ENCODE data around the gene SEMA6A.

Gene SEMA6A

GRCh38 chr5:116480894-116481510, 93.6 kb downstream of the SEMA6A start (continued):
- TF ChIP-seq CREB5 (CRISPR knock-in tag; IDR thresholded peaks at IDR 0.05; ENCODE audit: low read depth) (no peak), ZFP3 (CRISPR knock-in tag; IDR thresholded peaks at IDR 0.05) (no peak), ZNF8 (CRISPR knock-in tag; IDR thresholded peaks at IDR 0.05) (no peak), GLIS3 (CRISPR knock-in tag; IDR thresholded peaks at IDR 0.05) (no peak), CSRNP3 (CRISPR knock-in tag; IDR thresholded peaks at IDR 0.05) (no peak), OSR1 (CRISPR knock-in tag; IDR thresholded peaks at IDR 0.05) (no peak), RARB (CRISPR knock-in tag; IDR thresholded peaks at IDR 0.05) (no peak), POU6F1 (CRISPR knock-in tag; IDR thresholded peaks at IDR 0.05; ENCODE audit: borderline replicate concordance, low read depth) (no peak), TOX (CRISPR knock-in tag; IDR thresholded peaks at IDR 0.05; ENCODE audit: borderline replicate concordance) (no peak), ZFP30 (CRISPR knock-in tag; IDR thresholded peaks at IDR 0.05) (no peak), PPARA (CRISPR knock-in tag; IDR thresholded peaks at IDR 0.05; ENCODE audit: borderline replicate concordance) (no peak), BACH2 (CRISPR knock-in tag; IDR thresholded peaks at IDR 0.05; ENCODE audit: borderline replicate concordance) (no peak), CSDC2 (CRISPR knock-in tag; IDR thresholded peaks at IDR 0.05) (no peak), ESRRG (CRISPR knock-in tag; IDR thresholded peaks at IDR 0.05) (no peak)

- TF ChIP-seq ZFP30 (CRISPR knock-in tag; IDR thresholded peaks at IDR 0.05) (no peak), ISL1 (CRISPR knock-in tag; IDR thresholded peaks at IDR 0.05) (no peak), ARNTL (CRISPR knock-in tag; IDR thresholded peaks at IDR 0.05; ENCODE audit: borderline replicate concordance, low read depth) (no peak), ZNF8 (CRISPR knock-in tag; IDR thresholded peaks at IDR 0.05) (no peak), ZNF565 (CRISPR knock-in tag; conservative IDR thresholded peaks at IDR 0.05; ENCODE audit: low read depth) (no peak), CSRNP3 (CRISPR knock-in tag; IDR thresholded peaks at IDR 0.05) (no peak), TCF4 (CRISPR knock-in tag; IDR thresholded peaks at IDR 0.05; ENCODE audit: borderline replicate concordance) (no peak), TOX (CRISPR knock-in tag; IDR thresholded peaks at IDR 0.05; ENCODE audit: borderline replicate concordance) (no peak), ZNF70 (CRISPR knock-in tag; IDR thresholded peaks at IDR 0.05) (no peak), ZFP3 (CRISPR knock-in tag; IDR thresholded peaks at IDR 0.05) (no peak), SNAI2 (CRISPR knock-in tag; IDR thresholded peaks at IDR 0.05) (no peak), BACH2 (CRISPR knock-in tag; IDR thresholded peaks at IDR 0.05; ENCODE audit: borderline replicate concordance) (no peak), PPARA (CRISPR knock-in tag; IDR thresholded peaks at IDR 0.05; ENCODE audit: borderline replicate concordance) (no peak), ESRRG (CRISPR knock-in tag; IDR thresholded peaks at IDR 0.05) (no peak), TSHZ2 (CRISPR knock-in tag; IDR thresholded peaks at IDR 0.05) (no peak), GLIS3 (CRISPR knock-in tag; IDR thresholded peaks at IDR 0.05) (no peak), POU6F1 (CRISPR knock-in tag; IDR thresholded peaks at IDR 0.05; ENCODE audit: borderline replicate concordance, low read depth) (no peak), RARB (CRISPR knock-in tag; IDR thresholded peaks at IDR 0.05) (no peak), CSDC2 (CRISPR knock-in tag; IDR thresholded peaks at IDR 0.05) (no peak)
- no peak for ATAC-seq
Observed at GRCh38 chr5:116479776-116480675, 94.6 kb downstream of the SEMA6A start.
